ENCODE results near the gene CSMD2.

GRCh38 chr1:33563699-33564098 is 601.3 kb downstream of the CSMD2 start:
- no peak for TF ChIP-seq CTCF (IDR thresholded peaks at IDR 0.05; ENCODE audit: borderline replicate concordance, extremely low read depth, low read length, poor library complexity, severe bottlenecking)
- no peak for TF ChIP-seq EZH2 (IDR thresholded peaks at IDR 0.05; ENCODE audit: borderline replicate concordance, low read depth, low read length, severe bottlenecking)
